ENCODE results near the gene GPR37.

GPR37 gene

DNA sequence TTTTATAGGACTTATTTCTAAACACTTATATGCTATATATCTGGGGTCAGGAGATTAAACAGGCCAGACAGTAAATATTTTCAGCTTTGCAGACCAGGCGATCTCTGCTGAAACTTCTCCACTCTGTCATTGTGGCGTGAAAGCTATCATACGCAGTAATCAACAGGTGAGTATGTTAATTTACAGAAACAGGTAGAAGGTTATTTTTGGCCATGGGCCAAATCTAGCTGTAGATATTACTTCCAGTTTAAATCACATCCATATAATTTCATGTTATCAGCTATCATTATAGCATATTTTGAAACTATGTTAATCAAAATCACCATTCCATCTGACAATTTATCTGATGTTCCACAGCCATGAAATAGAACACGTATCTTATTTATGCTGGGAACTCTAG lies 67.8 kb downstream of the GPR37 start:
- TF ChIP-seq CTCF (IDR thresholded peaks at IDR 0.05; ENCODE audit: extremely low read depth, missing control alignments), result no peak
- no peak for DNase-seq (ENCODE audit: low spot score)

All from GM20000 (cell line).